Muscle of back (tissue), 13 donors: Measurements from ENCODE around the gene TPRX2. TPM values are rescaled to one million over a fixed set of nuclear protein-coding genes. Genes with fewer than 3 reads are reported as not detected.
A peak's percentile ranks its signal among the peaks of the same experiment; 100 is the strongest.
"Not testable (repeated sequence)": the region's sequence is repeated elsewhere in the genome, so short reads cannot be mapped to it uniquely, and the experiment has no call there.

Source experiments
- DNase-seq, 3 donors: peaks; one replicate each; pipeline versions ENCODE4 v3.0.0 to v3.0.0-alpha.2; 2013
- long read RNA-seq, 9 donors: transcript quantifications; one replicate each; lab custom pipeline, GENCODE V29; 2026
- polyA plus RNA-seq, 10 donors: library from polyadenylated mRNA; unstranded; fragments of 120-200 nt; gene quantifications; one replicate each; pipeline ENCODE4 v1.2.1, GENCODE V29; 2013; ENCODE audit not compliant: insufficient read length in 10 of 10

Gene TPRX2
- not detected for polyA plus RNA-seq
- long read RNA-seq, donor 1, result 0 reads
- long read RNA-seq, donor 2, result 0 reads
- long read RNA-seq, donor 3, result 0 reads
- long read RNA-seq, donor 4, result 0 reads
- long read RNA-seq, donor 5, result 0 reads
- long read RNA-seq, donor 6, result 0 reads
- long read RNA-seq, donor 7, result 0 reads
- long read RNA-seq, donor 8, result 0 reads
- long read RNA-seq, donor 9, result 0 reads

- not testable (repeated sequence) for DNase-seq
Measured at GRCh38 chr19:47858646-47859285, at the start of gene TPRX2. TSS of gene TPRX2 (plus strand) at chr19:47859235. CDS start at chr19:47859247, 12 bp downstream.

GRCh38 chr19:47813304-47813994, 45.6 kb upstream of the TPRX2 start:
- DNase-seq, result peak; percentile 27 to 72 (median 65)

- DNase-seq, result no peak
Measured at GRCh38 chr19:47813995-47814328, 45.1 kb upstream of the TPRX2 start.

- not testable (repeated sequence) for DNase-seq
Measured at GRCh38 chr19:47816270-47816669, 42.8 kb upstream of the TPRX2 start.

- not testable (repeated sequence) for DNase-seq
Measured at GRCh38 chr19:47818221-47818620, 40.8 kb upstream of the TPRX2 start.

- DNase-seq, result no peak
Measured at GRCh38 chr19:47819858-47820257, 39.2 kb upstream of the TPRX2 start.

GRCh38 chr19:47820410-47820809, 38.6 kb upstream of the TPRX2 start:
- DNase-seq, result no peak

GRCh38 chr19:47821460-47822020, 37.5 kb upstream of the TPRX2 start, which contains the start of gene CRX:
TSS of gene CRX (plus strand) at chr19:47821937. CDS start at chr19:47834444, 12,507 bp downstream.
- no peak for DNase-seq

GRCh38 chr19:47824396-47824795, 34.6 kb upstream of the TPRX2 start:
- no peak for DNase-seq

- no peak for DNase-seq
Measured at GRCh38 chr19:47826800-47827199, 32.2 kb upstream of the TPRX2 start.

GRCh38 chr19:47832723-47833122, 26.3 kb upstream of the TPRX2 start:
- no peak for DNase-seq

- DNase-seq, result no peak
Measured at GRCh38 chr19:47836038-47836437, 23.0 kb upstream of the TPRX2 start.

GRCh38 chr19:47839411-47839810, 19.6 kb upstream of the TPRX2 start:
- DNase-seq, result no peak

GRCh38 chr19:47839913-47840312, 19.1 kb upstream of the TPRX2 start:
- DNase-seq, result no peak

GRCh38 chr19:47842941-47843340, 16.1 kb upstream of the TPRX2 start:
- no peak for DNase-seq

GRCh38 chr19:47848425-47848822, 10.6 kb upstream of the TPRX2 start:
- no peak for DNase-seq

GRCh38 chr19:47848823-47849473, 10.1 kb upstream of the TPRX2 start:
- DNase-seq, result peak in 2 of 3 donors; percentile 4 to 42

- DNase-seq, result no peak
Measured at GRCh38 chr19:47853003-47853402, 6.0 kb upstream of the TPRX2 start.

- DNase-seq, result no peak
Measured at GRCh38 chr19:47854459-47854858, 4.6 kb upstream of the TPRX2 start.

- not testable (repeated sequence) for DNase-seq
Measured at GRCh38 chr19:47858231-47858630, 804 bp upstream of the TPRX2 start.

- not testable (repeated sequence) for DNase-seq
Measured at GRCh38 chr19:47859838-47860237, 803 bp downstream of the TPRX2 start.

GRCh38 chr19:47860602-47861297, 1.7 kb downstream of the TPRX2 start:
- DNase-seq, result no peak
